Activated CD8-positive, alpha-beta memory T cell treated with anti-CD3 and anti-CD28 coated beads for 1 hour (primary cell): ENCODE measurements around the gene AADACL2.

Experiments used
- DNase-seq, 2 donors: peaks; one replicate each; pipeline ENCODE4 v3.0.0-alpha.2; 2020; ENCODE audit warnings: low read depth in 1 of 2; ENCODE audit errors: extremely low read depth in 1 of 2

The AADACL2 gene, protein sequence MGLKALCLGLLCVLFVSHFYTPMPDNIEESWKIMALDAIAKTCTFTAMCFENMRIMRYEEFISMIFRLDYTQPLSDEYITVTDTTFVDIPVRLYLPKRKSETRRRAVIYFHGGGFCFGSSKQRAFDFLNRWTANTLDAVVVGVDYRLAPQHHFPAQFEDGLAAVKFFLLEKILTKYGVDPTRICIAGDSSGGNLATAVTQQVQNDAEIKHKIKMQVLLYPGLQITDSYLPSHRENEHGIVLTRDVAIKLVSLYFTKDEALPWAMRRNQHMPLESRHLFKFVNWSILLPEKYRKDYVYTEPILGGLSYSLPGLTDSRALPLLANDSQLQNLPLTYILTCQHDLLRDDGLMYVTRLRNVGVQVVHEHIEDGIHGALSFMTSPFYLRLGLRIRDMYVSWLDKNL

DNA sequence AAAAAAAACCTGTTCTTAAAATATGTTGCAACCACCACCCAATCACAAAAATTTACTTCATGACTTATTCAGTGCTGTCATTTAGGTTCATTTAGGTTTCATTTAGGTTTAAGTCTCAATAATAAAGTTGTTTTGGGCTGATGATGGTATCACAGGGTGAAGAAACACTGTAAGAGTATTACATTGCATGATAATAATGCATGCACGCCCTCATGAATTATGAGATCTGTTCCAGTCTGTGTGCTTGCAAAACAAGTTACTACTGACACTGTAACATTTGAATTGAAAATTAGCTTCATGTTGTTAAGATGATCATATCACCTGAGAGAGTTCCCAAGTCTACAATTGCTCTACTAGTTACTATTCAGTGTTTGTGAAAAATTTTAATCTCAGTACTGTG, at the start of gene AADACL2:
Gene AADACL2 (plus strand): TSS at position 315 of the 400 bp plus-strand sequence. CDS start 109 bp downstream, outside the sequence.
- no peak for DNase-seq

DNA sequence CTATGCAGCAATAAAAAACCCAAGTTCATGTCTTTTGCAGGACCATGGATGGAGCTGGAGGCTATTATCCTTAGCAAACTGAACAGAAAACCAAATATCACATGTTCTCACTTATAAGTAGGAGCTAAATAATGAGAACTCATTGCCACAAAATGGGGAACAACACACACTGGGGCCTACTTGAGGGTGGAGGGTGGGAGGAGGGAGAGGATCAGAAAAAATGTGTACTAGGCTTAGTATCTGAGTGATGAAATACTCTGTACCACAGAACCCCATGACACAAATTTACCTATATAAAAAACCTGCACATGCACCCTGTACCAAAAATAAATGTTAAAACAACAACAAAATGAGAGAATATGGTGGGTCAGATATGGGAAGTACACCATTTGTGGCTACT, 49.6 kb upstream of the AADACL2 start:
- DNase-seq, result no peak

DNA sequence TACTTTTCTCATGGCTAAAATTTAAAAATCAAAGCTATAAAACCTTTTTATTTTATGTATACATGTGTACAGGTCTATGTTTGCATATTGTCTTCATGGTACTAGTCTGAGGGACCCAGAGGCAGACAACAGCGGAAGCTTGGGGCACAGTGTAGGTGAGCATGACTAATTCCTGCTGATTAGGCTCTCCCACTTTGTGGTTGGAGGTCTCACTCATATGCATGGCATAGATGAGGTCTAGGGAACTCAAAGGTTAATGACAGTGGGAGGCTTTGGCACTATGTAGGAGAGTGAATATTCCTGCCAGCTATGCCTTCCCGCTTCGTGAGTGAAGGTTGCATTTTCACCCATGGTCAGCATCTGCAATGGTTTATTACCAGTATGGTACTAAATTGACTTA, 47.5 kb upstream of the AADACL2 start:
- DNase-seq, result no peak

DNA sequence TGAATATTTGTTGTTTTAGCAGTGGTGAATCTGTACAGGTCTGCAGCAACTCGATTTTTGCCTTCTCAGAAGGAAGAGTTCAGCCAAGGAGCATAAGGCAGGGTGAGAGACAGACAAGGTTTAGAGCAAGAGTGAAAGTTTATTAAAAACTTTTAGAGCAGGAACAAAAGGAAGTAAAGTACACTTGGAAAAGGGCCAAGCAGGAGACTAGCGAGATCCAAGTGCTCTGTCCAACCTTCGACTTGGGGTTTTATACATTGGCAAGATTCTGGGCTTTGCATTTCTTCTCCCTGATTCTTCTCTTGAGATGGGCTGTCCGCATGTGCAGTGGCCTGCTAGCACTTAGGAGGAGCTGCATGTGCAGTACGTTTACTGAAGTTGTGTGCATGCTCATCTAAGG, 46.7 kb upstream of the AADACL2 start:
- DNase-seq, result no peak

DNA sequence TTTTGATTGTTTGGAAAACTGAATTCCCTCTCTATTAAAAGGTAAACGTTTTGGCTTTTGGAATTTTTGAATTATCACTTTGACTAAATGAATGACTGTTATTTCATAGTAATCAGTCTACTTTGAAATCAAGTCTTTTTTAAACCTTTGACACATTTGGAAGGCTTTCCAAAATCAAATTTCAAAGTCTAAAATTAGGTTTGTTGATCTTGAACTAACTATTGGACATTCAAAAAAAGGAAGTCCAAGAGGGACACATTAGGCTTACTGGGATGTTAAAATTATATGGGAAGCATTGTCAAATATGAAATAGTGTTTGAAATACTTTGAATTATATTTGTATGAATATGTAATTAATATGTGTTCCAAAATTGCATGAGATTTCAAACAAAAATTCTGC, 45.2 kb upstream of the AADACL2 start:
- no peak for DNase-seq

DNA sequence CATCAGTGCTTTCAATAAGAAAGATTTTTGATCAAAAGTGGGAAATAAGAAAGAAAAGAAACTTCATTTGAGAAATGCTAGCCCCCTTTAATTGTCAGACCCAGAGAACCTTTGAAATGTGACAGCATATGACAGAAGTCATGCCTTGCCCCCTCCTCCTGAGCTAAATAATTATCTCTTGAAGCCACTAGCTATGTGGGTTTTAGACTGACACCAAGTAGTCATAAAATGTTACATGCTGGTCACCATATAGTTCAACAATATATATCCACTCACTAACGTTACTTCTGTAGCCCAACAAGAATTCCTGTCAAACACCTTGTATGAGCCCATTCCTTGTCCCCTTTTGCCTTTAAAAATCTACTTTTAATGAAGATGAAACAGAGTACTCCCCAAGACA, 43.1 kb upstream of the AADACL2 start:
- DNase-seq, result no peak

DNA sequence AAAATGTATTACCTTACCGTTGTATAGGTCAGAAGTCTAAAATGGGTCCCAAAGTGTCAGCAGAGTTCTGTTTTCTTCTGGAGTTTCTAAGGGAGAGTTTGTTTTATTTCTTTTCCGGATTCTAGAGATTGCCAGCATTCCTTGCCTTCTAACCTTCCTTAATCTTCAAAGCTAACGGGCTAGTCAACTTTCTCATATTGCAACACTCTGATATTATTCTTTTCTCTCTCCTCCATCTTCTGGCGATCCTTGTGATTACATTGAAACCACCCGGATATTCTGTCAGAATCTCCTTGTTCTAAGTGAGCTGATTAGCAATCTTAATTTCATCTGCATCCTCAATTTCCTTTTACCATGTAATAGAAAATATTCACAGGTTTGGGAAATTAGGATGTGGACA, 36.2 kb upstream of the AADACL2 start:
- no peak for DNase-seq

DNA sequence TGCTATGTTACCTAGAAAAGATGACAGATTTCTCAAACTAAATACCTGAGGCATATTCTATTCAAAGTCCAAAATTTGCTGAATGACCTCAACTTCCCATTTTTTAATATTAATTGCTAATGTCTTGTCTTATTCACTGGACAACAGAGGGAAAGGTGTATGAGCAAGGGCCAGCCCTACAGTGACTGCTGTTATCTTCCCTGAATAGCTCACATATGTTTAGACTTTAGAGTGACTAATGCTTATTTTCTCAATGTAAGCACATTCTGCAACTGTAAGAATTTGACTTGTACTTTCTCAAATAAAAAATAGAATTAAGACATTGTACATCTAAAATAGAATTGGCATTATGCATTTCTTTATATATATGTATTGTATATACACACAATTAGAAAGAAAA, 26.5 kb upstream of the AADACL2 start:
- DNase-seq, result no peak

DNA sequence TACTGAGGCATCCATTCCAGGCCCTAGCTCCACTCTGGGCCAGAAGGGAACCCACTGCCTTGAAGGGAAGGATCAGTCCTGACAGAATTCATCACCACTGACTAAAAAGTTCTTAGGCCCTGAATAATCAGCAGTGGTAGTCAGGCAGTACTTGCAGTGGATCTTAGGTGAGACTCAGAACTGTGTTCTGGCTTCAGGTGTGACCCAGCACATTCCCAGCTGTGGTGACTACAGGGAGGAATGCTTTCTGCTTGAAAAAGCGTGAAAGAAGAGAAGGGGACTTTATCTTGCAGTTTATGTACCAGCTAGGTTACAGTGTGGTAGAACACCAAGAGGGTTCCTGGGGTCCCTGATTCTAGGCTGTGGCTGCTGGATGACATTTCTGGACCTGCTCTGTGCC, 24.9 kb upstream of the AADACL2 start:
- no peak for DNase-seq

DNA sequence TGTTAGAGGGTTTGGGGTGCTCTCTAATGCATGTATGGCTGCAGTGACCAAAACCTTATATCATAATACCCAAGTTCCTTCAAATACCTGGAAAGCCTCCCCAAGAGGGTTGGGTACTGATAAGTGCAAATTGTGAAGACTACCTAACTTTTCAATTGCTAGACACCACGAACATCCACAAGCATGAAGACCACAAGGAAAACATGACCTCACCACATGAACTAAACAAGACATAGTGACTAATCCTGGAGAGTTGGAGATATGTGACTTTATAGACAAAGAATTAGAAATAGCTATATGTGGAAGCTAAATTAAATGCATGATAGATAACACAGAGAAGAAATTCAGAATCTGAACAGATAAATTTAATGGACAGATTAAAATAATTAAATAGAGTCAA, 23.9 kb upstream of the AADACL2 start:
- no peak for DNase-seq

DNA sequence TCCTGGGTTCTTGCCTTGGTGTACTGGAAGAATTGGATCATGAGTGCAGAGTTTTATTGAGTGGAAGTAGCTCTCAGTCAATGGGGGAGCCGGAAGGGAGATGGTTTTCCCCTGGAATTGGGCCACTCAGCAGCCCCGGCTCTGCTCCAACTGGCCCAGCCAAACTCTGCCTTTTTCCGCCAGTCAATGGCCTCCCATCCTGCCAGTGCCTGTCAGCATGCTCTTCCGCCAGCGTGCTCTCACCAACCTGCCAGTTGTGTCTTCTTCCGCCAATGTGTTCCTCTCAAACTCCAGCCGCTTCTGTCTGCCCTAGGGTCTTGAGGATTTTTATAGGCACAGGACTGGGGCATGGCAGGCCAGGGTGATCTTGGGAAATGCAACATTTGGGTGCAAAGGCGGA, 12.4 kb upstream of the AADACL2 start:
- DNase-seq, result no peak

DNA sequence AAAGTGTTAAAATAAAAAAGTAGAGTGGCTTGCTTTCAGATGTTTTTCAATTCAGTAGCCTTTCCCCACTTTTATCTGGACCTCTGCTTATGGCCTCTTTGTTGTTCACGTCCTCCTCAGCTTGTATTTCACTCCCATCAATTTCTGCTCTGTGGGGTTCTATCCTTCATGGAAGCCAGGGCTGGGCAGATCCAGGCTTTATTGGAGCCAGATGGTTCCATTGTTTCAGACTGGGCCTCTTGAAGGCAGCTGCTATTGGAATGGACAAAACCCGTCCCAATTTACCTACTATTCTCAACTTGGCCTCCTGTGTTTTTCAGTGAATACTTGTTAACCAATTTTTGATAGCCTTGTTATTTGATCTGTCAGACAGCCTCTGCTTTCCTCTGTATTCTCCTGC, 10.9 kb upstream of the AADACL2 start:
- DNase-seq, result no peak

DNA sequence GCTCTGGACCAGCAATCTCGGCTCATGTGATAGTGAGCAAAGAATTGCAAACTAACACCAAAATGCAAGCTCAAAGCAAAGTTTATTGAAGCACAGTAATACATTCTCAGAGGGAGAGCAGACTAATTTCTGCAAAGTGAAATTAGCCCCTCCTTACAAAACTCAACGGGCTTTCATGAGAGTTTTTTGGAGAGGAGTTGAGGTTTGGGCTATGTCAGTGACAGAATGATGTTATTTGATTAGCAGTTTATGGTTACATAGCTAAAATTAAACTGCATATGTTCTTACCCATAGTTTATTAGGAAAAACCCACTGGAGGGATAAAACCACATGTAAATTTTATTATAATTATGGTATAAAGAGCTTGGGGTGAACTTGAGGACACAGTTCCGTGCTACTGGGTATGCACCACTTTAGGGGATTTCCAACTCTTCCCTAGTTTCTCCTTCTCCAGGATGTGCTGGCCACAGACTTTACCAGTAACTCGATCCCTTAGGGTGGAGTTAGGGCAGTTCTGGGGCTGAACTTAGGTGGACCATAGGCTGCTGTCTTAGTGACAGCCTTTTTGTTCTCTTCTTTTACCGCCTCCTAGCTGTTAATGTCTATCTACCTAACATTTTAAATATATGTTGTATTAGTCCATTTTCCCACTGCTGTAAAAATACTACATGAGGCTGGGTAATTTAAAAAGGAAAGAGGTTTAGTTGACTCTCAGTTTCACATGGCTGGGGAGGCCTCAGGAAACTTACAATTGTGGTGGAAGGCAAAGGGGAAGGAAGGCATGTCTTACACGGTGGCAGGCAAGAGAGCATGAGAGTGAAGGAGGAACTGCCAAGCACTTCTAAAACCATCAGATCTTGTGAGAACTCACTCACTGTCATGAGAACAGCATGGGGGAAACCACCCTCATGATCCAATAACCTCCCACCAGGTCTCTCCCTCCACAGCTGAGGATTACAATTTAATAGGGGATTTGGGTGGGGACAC, 8.9 kb upstream of the AADACL2 start:
- DNase-seq, result no peak

DNA sequence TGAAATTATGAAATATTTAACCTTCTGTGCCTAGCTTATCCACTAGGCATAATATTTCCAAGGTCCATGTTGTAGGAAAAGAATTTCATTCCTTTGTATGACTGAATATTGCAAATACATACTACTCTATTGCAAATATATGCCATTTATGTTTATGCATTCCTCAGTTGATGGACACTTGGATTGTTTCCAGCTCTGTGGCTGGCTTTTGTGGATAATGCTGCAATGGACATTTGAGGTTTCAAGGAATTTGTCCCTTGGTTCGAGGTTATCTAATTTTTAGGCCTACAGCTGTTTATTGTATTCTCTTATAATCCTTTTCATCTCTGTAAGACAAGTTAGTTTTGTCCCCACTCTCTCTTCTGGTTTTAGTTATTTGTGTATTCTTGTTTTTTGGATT, 7.7 kb upstream of the AADACL2 start:
- DNase-seq, result no peak

DNA sequence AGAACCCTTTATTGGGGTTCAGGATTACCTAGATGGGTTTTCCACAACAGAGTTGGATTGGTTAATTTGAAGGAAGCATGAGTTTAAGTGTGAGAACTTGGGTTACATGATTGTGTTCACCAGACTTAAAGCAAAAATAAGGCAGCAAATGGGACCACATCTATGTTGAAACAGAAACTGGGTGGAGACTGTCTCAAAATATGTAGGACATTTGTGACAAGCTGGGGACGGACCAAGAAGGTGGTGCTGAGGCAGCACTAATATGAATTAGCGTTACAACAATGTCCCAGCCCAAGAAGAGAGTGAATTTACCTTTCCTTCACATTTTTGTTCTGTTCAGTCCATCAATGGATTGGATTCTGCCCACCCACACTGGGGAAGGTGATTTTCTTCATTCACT, 866 bp upstream of the AADACL2 start:
- DNase-seq, result no peak

DNA sequence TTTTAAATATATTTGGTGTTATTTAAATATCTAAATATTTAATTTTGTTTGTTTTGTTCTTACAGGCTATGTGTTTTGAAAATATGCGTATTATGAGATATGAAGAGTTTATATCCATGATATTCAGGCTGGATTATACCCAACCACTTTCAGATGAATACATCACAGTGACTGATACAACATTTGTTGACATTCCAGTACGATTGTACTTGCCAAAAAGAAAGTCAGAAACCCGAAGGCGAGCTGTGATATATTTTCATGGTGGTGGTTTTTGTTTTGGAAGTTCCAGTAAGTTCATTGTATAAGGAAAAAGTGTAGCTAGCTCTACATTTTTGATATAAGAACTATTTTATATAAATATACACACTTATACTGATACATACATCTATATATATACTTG, 6.9 kb downstream of the AADACL2 start:
- no peak for DNase-seq

DNA sequence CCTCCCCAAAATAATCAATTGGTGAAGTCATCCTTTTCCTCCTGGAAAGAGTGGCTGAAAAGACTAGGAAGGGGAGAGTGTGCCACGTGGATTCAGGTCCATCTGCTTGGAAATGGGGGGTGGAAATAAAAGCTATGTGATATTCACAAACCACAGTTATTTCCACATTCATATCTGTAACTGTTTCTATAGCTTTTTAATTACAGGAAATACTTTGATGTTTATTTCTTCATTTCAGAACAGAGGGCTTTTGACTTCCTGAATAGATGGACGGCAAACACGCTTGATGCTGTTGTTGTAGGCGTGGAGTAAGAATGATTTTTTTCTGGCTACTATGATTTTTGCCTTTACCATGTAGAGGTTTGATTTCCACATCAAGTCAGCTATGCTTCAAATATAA, 10.1 kb downstream of the AADACL2 start:
- DNase-seq, result no peak

DNA sequence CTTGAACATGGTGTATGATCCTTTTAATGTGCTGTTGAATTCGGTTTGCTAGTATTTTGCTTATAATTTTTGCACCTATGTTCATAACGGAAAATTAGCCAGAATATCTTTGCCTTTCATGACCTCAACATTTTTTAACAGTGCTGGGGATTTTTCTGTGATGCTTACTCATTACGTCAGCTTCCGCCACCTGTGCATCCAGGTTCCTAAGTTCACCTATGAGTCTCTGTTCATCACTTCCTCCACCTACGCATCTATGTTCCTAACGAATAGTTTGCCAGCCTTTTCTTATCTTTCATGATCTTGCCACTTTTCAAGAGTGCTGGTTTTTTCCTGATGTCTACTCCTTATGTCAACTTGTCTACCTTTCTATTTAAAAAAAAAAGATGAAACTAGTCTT, 16.5 kb downstream of the AADACL2 start:
- DNase-seq, result no peak

DNA sequence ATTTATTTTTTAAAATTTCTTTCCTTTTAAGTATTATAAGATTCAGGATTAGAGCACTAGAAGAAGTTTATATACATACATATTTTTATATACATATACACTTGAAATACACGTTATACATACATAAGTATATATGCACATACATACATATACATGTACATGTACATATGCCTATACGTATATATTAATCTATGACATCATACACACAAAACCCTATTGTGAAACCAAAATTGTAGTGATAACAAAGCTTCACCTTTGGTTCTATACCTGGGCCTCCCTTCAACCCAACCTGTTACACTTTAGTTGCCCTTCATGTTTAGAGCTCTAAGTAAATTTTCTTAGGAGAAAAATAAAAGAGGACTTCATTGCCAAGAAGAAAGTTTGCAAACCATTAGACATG, 17.0 kb downstream of the AADACL2 start:
- no peak for DNase-seq

DNA sequence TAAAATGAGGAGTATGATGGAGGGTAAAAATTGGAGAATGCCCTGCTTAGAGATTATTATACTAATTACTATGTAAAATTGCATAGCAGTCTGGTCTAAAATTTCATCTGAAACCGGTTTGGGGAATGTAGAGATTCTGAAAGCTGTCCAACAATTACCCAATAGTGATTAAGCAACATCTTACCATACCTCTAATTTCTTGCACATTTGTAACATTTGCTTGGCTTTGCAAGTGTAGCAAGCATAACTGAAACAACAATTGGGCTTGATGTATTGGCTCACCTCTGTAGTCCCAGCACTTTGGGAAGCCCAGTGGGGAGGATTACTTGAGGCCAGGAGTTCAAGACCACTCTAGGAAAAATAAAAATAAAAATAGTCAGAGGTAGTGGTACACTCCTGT, 17.4 kb downstream of the AADACL2 start:
- no peak for DNase-seq

DNA sequence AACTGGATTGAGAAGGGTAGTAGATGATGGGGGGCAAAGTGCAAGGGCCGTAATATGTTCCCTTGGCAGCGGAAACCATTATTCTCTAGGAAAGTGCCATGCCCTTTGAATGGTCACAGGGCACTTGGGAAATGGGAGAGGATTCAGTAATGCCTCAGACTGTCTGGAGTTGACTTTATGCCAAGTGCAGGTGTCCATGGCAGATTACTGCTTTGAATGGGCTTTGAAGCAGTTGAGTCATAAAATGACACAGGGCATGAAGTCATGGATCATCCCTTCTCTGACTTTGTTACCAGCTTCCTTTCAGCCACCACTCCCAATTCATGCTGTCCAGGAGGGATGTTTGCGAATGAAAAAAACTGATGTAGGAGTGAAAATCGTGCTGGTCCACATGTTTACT, 20.1 kb downstream of the AADACL2 start:
- DNase-seq, result no peak

DNA sequence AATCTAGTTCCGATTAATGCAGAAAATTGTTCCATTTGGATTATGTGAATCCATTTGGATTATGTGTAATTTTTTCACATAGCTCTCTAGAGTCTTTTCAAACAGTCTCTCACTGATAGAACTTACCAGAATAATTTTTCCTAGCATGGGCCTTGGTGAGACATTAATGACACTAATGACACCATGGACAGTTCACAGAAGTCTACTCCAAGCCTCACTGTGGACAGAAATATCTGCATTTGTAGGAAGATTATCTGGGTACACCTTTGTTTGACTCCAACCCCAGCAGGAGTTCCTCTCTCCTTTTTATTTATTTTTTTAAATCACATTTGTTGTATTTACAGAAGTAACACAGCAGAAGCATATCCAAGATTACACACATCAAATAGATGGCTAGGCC, 27.9 kb downstream of the AADACL2 start:
- no peak for DNase-seq
